Prostate gland (tissue), 2 donors: ENCODE measurements around the gene FHOD1. TPM values are rescaled to one million over a fixed set of nuclear protein-coding genes. Genes with fewer than 3 reads are reported as not detected.
A peak's percentile ranks its signal among the peaks of the same experiment; 100 is the strongest.

Experiments used
- DNase-seq: peaks from one replicate; pipeline ENCODE4 v3.0.0-alpha.2; 2019; ENCODE audit warnings: low spot score
- H3K27ac ChIP-seq, 2 donors: fragments of 200-600 bp; sonication (generic); 2 replicates each; pipeline ENCODE4 v1.5.1; 2017 to 2019
- H3K27me3 ChIP-seq: fragments of 200-600 bp; sonication (generic); replicated peaks from 2 replicates; pipeline ENCODE4 v1.5.1; 2019; ENCODE audit not compliant: insufficient read depth
- H3K36me3 ChIP-seq, 2 donors: fragments of 200-600 bp; sonication (generic); 1 replicate in 1 of 2; 2 replicates in 1 of 2; pipeline versions ENCODE4 v1.5.1 to v1.8.1; 2017 to 2019
- H3K4me1 ChIP-seq: fragments of 200-600 bp; sonication (generic); replicated peaks from 2 replicates; pipeline ENCODE4 v1.5.1; 2019
- H3K4me3 ChIP-seq, 2 donors: fragments of 200-600 bp; sonication (generic); 2 replicates each; pipeline ENCODE4 v1.5.1; 2017 to 2019
- H3K9me3 ChIP-seq: fragments of 200-600 bp; sonication (generic); 2 replicates; pipeline ENCODE4 v1.5.1; 2017
- CTCF ChIP-seq, 4 experiments: fragments of 200-600 bp in 2 of 4; fragments of 450-650 bp in 2 of 4; sonication (generic) in 2 of 4; IDR thresholded peaks; 1 replicate in 3 of 4; 2 replicates in 1 of 4; pipeline ENCODE4 v1.5.1; 2016 to 2019; ENCODE audit warnings: antibody characterized with exemption in 4 of 4, mild to moderate bottlenecking in 2 of 4, moderate library complexity in 2 of 4
- POLR2A ChIP-seq: fragments of 450-650 bp; IDR thresholded peaks from one replicate; pipeline ENCODE4 v1.6.1; 2016; ENCODE audit warnings: antibody characterized with exemption, mild to moderate bottlenecking
- POLR2AphosphoS5 ChIP-seq: sonication (generic); formaldehyde crosslinking; IDR thresholded peaks from one replicate; pipeline ENCODE4 v1.6.1; 2017; ENCODE audit warnings: antibody characterized with exemption
- WGBS: methylation state at CpG from one replicate; pipeline ENCODE4 v1.1.5; 2018; 5-methylcytosine and 5-hydroxymethylcytosine counted together
- intact Hi-C: fragments of 100-400 bp; cut with DNase I; formaldehyde crosslinking; loops from one replicate; pipeline ENCODE4 v1.14.2; 2022
- total RNA-seq, 2 donors: library from RNA; depleted of rRNA; stranded (reverse); fragments of >200 nt; gene quantifications; one replicate each; pipeline ENCODE4 v1.1.0, GENCODE V29; 2016

Gene FHOD1
- total RNA-seq, 2 donors from 2014 or later = 11.2 to 46.1 TPM

DNA sequence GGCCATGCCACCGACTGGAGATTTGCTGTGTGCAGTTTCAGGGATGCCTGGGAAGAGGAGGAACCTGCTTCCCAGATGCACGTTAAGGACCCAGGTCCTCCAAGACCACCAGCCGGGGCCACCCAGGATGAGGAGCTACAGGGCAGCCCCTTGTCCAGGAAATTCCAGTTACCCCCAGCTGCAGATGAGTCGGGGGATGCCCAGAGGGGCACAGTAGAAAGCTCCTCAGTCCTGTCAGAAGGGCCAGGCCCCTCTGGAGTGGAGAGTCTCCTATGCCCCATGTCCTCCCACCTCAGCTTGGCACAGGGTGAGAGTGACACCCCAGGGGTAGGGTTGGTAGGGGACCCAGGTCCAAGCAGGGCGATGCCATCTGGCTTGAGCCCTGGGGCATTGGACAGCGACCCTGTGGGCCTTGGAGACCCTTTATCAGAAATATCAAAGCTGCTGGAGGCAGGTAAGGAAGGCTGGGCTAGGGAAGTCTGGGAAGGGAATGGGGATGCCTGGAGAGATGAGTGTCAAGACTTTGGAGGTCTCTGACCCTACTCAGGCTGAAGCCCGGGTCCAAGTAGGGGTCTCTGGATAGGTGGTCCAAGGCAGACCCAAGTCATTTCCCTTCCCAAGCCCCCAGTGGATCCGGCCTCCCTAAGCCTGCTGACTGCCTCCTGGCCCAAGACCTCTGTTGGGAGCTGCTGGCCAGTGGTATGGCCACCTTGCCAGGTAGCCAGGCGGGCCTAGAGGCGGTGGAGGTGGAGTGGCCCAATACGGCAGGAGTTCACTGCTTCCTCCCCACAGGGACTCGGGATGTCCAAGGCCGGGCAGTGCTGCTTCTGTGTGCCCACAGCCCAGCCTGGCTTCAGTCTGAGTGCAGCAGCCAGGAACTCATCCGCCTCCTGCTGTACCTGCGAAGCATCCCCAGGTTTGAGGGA, 33.1 kb upstream of the FHOD1 start:
- TF ChIP-seq POLR2A (no peak), POLR2AphosphoS5 (no peak), CTCF (IDR thresholded peaks at IDR 0.05) (no peak)
- no peak overlapping the region for H3K27ac ChIP-seq
- 90% methylated on average over 14 of the region's 15 CpGs for WGBS
- intact Hi-C loops = loop anchor here (10.0 kb wide), 1 partner anchor 114 kb away; the partner anchor contains the start of gene TPPP3
- no peak overlapping the region for H3K4me3 ChIP-seq
- H3K36me3 ChIP-seq = no peaks in the 10 kb centered on the region
- no peaks in the 10 kb centered on the region for H3K27me3 ChIP-seq
- H3K9me3 ChIP-seq = no peaks in the 10 kb centered on the region
- no peak for DNase-seq
- H3K4me1 ChIP-seq = peaks cover 4% of the 10 kb centered on the region

DNA sequence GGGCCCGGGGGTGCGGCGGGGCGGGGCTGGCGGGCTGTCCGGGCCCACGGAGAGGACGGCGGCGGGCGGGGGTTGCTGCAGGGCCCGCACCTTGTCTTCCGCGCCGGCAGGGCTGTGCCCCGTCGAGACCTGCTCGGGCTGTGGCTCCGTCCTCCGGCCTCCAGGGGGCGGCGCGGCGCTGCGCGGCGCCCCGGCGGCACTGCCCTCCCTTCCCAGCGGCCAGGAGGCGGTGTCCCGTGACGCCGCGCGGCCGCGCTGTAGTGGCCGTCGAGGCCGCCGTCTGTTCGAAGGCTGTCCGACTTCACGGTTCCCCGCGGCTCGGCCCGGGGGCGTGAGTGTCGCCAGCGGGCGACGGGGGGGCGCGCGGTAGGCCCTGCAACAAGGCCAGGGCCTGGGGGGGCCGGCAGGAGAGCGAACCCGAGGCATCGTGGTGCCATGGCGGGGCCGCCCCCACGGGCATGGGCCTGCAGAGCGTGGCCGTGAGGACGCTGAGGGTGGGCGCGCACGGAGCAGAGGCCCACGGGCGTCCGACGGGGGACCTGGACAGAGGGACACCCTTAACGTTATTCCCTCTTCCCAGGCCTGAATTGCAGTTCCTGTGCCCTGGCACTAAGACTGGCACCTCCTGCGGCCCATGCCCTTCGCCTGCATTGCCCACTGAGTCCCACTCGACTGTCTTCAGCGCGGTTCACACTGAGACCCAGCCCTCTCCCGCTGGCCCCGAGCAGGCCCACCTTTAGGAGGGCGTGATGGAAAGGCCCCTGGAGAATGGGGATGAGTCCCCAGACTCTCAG, 32.2 kb upstream of the FHOD1 start, which contains the start of gene PLEKHG4:
PLEKHG4 (plus strand) TSS at position 237 of the 794 bp plus-strand sequence; CDS start at position 750, 513 bp downstream.
- peak; percentile 55 for DNase-seq
- intact Hi-C loops = loop anchor here (10.0 kb wide), 1 partner anchor 115 kb away; the partner anchor contains the start of gene TPPP3
- Histone ChIP-seq H3K9me3 (no peaks in the 10 kb centered on the region), H3K27ac (peak within 1 kb of the TSS; percentile 1 to 22), H3K36me3 (no peaks in the 10 kb centered on the region), H3K27me3 (no peaks in the 10 kb centered on the region), H3K4me3 (peak within 1 kb of the TSS; percentile 44 to 48), H3K4me1 (peaks cover 4% of the 10 kb centered on the region)
- TF ChIP-seq POLR2AphosphoS5 (no peak), CTCF (IDR thresholded peaks at IDR 0.05) (peak; percentile 72 to 91 (median 80)), POLR2A (no peak)
- 66% methylated on average over 33 of the region's 83 CpGs for WGBS

DNA sequence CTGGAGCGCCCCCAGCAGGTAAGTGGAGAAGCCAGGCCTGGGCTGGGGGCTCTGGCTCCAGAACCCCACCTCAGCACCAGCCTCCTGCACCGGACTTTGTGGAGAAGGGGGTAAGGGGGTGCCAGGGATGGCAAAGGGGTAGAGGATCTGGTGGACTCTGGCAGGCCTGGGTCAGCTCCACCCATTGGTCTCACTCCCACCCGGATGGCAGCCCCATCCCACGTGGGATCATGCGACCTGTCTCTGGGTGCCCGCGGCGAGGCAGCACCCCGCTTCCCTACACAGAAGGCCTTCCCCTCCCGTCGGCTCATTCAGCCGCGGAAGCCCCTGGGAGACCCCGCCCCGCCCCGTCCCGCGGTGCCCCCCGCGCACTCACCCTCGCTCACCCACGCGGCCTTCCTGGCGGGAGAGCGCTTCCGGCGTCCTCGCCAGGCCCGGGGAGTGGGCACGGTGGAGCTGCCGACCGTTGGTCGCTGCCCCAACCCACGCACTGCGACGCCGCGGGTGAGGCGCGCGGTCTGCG, 31.6 kb upstream of the FHOD1 start:
- WGBS = 4% methylated on average over 29 of the region's 42 CpGs
- Histone ChIP-seq H3K27ac (peak overlapping the region; percentile 1 to 22), H3K4me1 (peaks cover 4% of the 10 kb centered on the region), H3K36me3 (no peaks in the 10 kb centered on the region), H3K27me3 (no peaks in the 10 kb centered on the region), H3K9me3 (no peaks in the 10 kb centered on the region), H3K4me3 (peak overlapping the region; percentile 44 to 48)
- no peak for TF ChIP-seq POLR2AphosphoS5
- TF ChIP-seq CTCF (IDR thresholded peaks at IDR 0.05) = peak in 1 of 4 experiments; percentile 30
- TF ChIP-seq POLR2A = no peak
- intact Hi-C loops = no loop called here
- DNase-seq = no peak

DNA sequence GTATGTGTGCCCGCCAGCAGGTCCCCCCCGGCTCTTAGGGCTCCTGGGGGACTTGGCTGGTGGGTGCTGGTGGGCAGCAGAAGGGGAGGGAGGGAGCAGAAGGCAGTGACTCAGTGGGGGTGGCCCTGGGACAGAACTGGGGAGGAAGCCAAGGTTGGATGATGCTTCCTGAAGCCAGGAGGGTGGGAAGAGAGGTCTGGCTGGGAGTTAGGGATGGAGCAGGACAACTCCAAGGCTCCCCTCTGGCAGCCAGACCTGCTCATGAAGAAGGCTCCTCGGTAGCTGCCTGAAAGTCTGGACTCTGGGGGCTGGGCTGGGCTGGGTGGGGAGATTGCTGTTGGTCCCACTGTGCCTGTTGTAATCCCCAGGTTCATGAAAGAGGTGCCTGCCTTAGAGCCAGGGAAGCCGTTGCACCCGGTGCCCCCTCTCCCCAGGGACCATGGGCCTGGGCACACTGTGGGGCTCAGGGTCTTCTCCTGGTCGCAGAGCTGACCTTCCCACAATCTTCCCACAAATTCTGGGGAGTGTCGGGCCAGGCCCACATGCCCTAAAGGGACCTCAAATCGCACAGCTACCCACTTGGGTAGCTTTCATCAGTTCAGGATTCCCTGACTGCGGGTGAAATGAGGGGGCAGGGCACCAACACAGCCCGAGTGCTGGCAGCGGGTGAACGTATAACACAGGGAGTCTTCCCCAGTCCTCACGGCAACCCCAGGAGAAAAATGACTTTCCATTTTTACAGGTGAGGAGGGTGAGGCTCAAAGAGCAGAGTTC, 30.9 kb upstream of the FHOD1 start:
- WGBS = 64% methylated on average over 13 of the region's 13 CpGs
- no peaks in the 10 kb centered on the region for H3K27me3 ChIP-seq
- intact Hi-C loops = no loop called here
- peaks cover 4% of the 10 kb centered on the region for H3K4me1 ChIP-seq
- DNase-seq = no peak
- H3K9me3 ChIP-seq = no peaks in the 10 kb centered on the region
- peak overlapping the region; percentile 1 to 22 for H3K27ac ChIP-seq
- no peak for TF ChIP-seq POLR2AphosphoS5
- no peak for TF ChIP-seq CTCF (IDR thresholded peaks at IDR 0.05)
- TF ChIP-seq POLR2A = no peak
- no peaks in the 10 kb centered on the region for H3K36me3 ChIP-seq
- peak overlapping the region; percentile 44 to 48 for H3K4me3 ChIP-seq
